OCI-LY3 (cell line): ENCODE data around the gene CNDP1.

ENCODE experiments used
- CTCF ChIP-seq: fragments of 200-600, 300-600 bp; sonication (generic); IDR thresholded peaks from 2 replicates; pipeline ENCODE4 v1.5.1; 2014; ENCODE audit warnings: antibody characterized with exemption, low read length, low read depth
- EZH2phosphoT487 ChIP-seq: fragments of 200-600 bp; shearing (Covaris generic); IDR thresholded peaks from 2 replicates; pipeline ENCODE4 v1.6.1; 2018; ENCODE audit warnings: antibody characterized with exemption, mixed run types, low read depth

DNA sequence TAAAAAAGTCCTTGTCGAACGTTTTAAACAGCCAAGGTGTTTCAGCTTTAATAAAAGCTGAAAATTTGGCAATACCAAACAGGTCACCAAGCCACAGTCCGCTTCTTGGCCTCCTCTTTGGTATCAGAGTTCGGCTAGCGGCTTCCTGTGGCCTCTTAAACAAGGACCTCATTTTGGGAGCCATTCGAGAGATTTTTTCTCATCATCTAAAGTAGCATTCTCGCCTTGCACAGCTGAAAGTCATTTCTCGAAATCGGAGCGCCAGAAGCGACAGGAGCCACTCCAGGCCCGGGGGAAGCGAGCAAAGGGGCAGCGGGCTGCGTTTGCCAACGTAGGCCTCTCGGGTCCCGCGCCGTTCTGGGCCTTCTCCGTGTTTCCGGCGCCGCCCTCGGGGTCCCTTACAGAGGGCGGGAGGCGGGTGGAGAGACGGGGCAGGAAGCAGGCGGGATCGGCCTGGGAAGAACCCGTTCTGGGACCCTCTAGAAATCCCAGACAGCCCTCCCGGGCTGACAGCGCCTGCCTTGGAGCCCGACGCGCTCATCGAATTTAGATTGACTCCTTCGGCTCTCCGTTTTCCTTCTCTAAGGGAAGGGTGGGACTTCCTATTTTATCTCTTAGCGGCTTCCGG lies 62.8 kb downstream of the CNDP1 start:
- TF ChIP-seq CTCF (no peak), EZH2phosphoT487 (no peak)
